Right ventricle myocardium superior (tissue), 1 donor: ENCODE measurements around the gene VIT. TPM values are rescaled to one million over a fixed set of nuclear protein-coding genes. Genes with fewer than 3 reads are reported as not detected.

Experiments used
- ATAC-seq: fragments of 200-7000 bp; cut with Tn5 transposase; one replicate; pipeline ENCODE4 v1.9.1; 2020; ENCODE audit warnings: mild to moderate bottlenecking; ENCODE audit not compliant: poor library complexity
- DNase-seq: peaks from one replicate; pipeline ENCODE4 v3.0.0-alpha.2; 2020
- intact Hi-C: fragments of 100-400 bp; cut with DNase I; formaldehyde crosslinking; loops from one replicate; pipeline ENCODE4 v1.11.2; 2022
- total RNA-seq: library from RNA; stranded (reverse); fragmentation: NEBNext Ultra II Directional; extraction: Animal tissue kit (Norgen Biotek cat#: 25700); gene quantifications from one replicate; pipeline ENCODE4 v1.2.1, GENCODE V29; 2021
- donor health status: DM: no; HTN: yes; CAD: no; lungs with severe emphysema.

VIT gene
- total RNA-seq, 1 donor from 2014 or later, result 19.4 TPM

DNA sequence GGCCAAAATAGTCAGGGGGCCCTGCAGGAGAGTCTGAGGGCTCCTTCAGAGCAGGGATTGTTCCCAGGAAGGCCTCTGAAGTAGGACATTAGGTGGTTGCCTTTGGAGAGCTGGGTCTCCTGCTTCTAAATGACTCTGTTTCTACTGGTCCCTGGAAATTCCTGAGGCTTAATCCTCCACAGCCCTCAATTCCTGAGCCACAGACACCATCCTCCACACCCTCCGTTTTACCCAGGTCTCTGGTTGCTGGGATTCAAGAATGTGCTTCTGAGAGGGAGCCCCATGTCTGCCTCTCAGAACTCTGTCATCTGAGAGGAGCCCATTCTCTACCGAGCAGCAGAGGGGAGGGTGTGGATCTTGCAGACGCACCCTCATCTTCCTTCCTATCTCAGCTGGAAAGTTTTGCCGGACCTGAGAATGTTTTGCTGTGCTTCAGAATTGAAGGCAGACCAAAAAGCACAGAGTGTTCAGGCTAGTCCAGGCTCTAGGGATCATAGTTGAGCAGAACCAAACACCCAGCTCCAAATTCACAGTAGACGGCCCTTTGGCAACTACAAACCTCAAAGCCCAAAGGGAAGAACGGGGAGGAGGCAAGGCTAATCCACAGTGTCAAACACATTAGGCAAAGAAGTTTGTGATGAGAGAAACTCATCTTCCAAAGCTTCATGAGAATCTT is 8.1 kb downstream of the VIT start:
- ATAC-seq, result peak; percentile 85
- DNase-seq, result no peak
- intact Hi-C loops, result no loop called here

DNA sequence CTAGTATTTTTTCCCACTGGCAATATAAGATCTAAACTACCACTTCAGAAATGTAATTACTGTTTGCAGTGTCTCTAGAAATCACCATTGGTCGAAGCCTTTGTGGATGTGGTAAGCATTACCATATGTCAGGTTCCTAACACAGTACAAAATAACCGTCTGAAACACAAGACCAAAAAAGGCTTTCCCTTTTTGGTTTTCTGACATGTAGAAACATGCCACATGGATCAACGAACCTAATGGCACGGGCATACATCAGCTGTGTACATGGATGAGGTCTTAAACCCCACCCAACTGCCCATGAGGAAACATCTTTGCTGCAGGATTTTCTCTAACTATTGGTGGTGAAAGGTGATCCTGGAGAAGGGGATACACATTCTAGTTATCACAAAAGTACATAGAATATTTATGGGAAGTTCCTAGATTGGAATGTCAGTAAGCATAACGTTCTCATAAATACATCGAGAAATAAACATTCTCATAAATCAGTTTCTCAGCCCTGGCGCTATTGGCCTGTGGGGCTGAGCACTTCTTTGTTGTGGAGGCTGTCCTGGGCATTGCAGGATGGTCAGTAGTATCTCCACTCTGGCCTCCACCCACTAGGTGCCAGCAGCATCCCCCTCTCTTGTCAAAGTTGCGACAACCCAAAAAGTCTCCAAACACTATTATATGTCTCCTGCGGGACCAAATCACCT is 9.0 kb downstream of the VIT start:
- no peak for ATAC-seq

DNA sequence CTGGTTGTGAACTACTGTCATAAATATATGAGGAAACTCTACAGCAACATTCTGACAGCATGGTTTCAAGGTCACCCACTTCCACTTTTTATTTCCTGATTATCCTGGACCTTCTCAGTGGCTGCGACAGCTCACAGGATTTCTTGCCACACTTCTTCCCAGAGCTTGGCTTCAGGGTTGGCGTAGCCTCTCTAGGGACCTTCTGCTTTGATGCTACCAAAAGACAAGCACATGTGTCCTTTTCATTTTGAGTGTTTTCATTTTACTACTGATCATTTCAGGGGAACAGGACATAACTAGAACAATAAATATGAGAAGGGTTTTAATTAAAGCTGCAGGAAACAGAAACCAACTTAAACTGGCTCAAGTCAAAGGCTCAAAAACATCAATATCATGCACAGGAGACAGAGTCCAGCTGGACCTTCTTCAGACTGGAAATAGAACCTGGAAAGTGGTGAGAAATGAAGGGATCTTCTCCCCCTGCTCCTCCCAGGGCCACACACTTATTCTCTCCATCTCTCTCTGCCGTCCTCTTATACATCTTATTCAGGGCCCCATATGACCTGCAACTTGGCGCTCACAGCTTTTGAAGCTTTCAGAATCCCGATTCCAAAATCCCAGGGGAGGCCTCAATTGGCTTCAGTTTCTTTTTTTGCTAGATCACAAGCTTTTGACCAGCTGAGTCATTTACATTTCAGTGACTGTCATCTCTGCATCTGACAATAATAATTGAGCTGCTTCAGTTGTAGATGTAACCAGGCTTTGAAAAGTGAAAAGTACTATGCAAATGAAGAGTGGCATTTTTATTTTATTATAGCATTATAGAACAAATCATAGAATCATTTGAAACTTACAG is 9.7 kb downstream of the VIT start:
- DNase-seq (no peak), ATAC-seq (peak; percentile 47)
- intact Hi-C loops, result no loop called here

More for the DNA sequence above, 9.0 kb downstream of the VIT start:
- DNase-seq, result no peak
- intact Hi-C loops, result no loop called here

DNA sequence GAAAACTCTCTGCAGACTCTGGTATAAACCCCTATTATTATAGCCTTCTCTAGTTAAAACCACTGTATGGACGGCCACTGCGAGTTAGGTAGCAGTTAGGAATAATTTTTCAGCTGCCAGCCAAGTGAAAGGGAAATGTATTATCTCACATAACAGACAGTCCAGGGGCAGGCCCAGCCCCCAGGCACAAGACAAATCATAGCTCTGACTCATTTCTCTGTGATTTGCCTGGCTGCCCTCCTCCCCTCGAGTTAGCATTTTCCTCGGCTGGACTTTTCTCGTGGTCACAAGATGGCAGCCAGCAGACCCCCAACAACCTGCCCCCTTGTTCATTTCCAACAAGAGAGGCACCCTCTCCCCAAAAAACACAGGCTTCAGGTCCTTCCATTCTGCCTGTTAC is 10.5 kb downstream of the VIT start:
- ATAC-seq (peak; percentile 25), DNase-seq (no peak)
- intact Hi-C loops, result no loop called here

DNA sequence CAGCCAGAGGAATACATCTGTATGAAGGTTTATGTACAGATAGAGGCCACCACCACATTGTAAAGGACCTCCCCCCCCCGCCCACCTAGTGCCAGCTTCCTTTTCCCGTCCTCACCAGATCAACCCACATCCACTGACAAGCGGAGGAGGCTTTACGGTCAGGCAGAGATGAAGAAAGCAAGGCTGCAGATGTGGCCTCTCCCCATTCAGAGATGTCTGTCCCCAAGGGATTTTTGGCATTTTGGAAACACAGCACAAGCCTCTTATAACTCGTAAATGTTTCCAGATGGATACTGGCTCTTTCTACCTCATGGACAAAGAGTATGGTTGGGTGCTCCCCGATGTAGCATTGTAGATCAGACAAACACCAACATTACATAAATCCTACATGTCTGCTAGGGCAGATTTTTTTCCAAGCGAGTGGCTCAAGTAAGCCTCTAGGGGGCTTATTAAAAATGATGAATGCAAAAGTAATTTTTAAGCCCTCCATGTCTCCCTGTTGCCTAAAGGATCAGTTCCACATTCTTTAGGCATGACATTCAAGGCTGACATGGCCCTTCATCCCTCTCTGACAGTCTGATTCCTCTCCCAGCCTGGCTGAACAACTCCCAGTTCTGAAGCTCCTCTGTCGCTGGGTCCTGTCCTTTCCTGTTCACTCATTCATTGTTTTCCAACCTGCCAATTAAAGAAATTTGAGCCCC is 11.7 kb downstream of the VIT start:
- ATAC-seq (peak; percentile 51), DNase-seq (no peak)
- intact Hi-C loops, result no loop called here

GRCh38 chr2:36710858-36711515 is 14.5 kb downstream of the VIT start:
- intact Hi-C loops, result no loop called here
- no peak for ATAC-seq

DNA sequence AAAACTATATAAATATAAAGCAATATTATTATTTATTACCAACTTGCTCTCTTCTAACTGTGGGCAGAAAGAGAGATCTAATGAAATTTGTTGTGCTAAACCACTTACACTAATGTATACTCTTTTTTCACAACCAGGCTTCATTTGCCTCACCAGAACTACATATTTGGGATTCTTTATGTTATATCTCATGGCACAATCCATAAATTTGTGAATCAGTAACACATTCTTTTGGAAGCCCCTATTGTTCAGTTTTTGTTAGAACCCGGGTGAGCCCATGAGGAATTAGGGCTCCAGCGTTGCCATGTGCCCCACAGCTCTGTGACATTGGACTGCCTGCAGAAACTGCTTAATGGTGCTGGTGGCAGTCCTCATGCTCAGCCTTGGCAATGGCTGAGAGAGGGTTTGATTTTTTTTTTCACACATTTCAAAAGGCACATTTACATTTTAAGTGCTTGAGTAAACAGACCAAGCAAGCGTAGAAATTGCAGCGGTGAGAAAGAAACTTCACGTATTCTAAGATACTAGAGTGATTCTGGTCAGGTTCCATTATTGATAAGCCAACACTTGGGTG is 15.3 kb downstream of the VIT start:
- no peak for DNase-seq
- intact Hi-C loops, result no loop called here
- no peak for ATAC-seq

More at GRCh38 chr2:36710858-36711515, 14.5 kb downstream of the VIT start:
- no peak for DNase-seq

- ATAC-seq (no peak), DNase-seq (no peak)
- intact Hi-C loops, result no loop called here
Measured at GRCh38 chr2:36713310-36713709, 16.8 kb downstream of the VIT start.

GRCh38 chr2:36716111-36716510 is 19.6 kb downstream of the VIT start:
- ATAC-seq, result peak; percentile 48
- DNase-seq, result no peak
- intact Hi-C loops, result no loop called here

DNA sequence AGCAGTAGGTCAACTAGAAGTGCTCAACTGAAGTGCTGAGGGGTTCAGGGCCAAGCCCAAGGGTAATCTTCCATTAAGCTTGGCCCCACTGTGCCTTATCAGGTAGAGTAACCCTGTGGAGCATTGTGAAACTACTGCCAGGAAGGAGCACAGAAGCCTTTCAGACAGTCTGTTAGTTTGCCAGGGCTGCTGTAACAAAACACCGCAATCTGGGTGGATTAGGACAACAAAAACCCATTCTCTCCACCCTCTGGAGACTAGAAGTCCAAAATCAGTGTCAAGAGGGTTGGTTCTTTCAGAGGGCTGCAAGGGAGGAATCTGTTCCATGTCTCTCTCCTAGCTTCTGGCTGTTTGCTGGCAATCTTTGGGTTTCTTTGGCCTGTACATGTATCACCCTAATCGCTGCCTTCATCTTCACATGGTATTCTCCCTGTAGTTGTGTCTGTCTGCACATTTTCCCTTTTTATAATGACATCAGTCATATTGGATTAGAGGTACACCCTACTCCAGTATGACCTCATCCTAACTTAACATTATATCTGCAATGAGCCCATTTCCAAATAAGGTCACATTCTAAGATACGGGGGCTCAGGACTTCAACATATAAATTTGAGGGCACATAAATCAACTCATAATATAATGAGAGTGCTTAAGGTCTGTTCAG is 21.2 kb downstream of the VIT start:
- DNase-seq, result no peak
- ATAC-seq, result no peak
- intact Hi-C loops, result no loop called here

- intact Hi-C loops, result no loop called here
- no peak for DNase-seq
- no peak for ATAC-seq
Measured at GRCh38 chr2:36727550-36727949, 31.0 kb downstream of the VIT start.

GRCh38 chr2:36729067-36729466 is 32.6 kb downstream of the VIT start:
- ATAC-seq (no peak), DNase-seq (no peak)
- intact Hi-C loops, result no loop called here

DNA sequence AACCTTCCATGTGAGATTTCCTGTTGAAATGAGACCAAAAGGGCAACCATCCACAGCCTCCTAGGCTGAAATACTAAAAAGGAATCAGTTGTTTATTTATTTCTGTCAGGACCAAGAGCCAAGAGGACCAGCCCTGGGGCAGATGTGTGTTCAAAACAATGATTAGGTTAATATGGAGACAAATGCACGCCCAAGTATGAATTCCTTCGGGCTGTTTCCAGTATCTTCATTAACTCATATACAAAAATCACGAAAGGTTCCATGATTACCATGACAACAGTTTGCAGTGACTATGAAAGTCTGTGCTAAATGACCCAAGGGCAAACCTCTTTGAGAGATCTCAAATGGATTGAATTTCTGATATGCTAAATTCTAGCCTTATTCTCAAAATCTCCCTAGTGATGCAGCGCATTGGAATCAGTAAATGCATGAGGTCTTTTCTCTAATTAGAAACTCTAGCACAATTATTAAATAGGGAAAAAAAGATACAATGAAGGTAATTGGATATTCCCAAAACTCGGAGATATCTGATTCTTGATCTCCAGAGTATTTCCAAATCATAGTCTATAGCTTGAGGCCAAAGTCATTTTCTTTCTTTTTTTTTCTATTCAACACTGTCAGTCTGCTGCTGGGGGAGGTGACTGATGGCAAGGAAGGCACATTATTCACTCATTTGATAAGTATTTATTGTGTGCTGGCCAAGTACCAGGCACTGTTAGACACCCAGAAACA is 35.6 kb downstream of the VIT start:
- peak; percentile 63 for ATAC-seq
- no peak for DNase-seq
- intact Hi-C loops, result no loop called here

- intact Hi-C loops, result no loop called here
- no peak for DNase-seq
- ATAC-seq, result no peak
Measured at GRCh38 chr2:36732673-36733036, 36.1 kb downstream of the VIT start.

DNA sequence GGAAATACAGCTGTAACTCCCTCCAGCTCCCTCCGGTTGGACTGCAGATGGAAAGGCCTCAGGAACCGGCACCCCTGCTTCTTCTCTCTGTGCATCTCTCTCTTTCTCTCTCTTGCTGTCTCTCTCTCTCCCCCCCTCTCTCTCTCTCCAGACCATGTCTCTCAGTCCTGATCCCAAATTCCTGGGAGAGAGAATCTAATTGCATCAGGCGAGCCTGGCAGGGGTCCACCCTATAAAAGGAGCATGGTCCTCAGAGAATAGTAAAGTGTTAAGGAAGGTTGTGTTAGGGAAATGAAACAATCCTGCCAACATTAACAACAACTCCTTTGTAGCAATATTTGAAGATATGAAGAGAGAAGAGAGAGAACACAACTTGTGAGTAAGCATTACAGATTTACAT is 36.7 kb downstream of the VIT start:
- intact Hi-C loops, result no loop called here
- ATAC-seq (peak; percentile 77), DNase-seq (peak; percentile 75)

DNA sequence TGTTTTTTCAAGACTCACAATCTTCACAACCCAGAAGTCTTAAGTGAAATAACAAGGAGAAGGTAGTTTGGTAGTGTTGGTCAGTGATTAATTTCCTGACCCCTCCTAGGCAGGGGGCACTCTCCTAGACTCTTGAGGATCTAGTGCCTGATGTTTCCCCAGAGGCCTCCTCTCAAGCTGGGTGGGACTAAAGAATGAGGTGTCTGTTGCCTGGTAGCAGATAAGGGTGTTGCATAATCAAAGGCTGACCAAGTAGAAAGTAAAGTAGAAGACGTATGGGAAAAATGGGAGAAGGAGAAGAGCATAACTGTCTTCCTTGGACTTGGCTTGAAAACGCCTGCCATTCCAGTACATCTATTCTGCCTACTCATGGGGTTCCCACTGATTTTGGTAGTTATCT is 37.8 kb downstream of the VIT start:
- no peak for DNase-seq
- intact Hi-C loops, result no loop called here
- peak; percentile 51 for ATAC-seq

- no peak for ATAC-seq
- no peak for DNase-seq
- intact Hi-C loops, result no loop called here
Measured at GRCh38 chr2:36737131-36737750, 40.7 kb downstream of the VIT start.
